SK-N-SH (cell line): ENCODE data around the gene NFASC.

Experiments used
- POLR2AphosphoS5 ChIP-seq: IDR thresholded peaks from 2 replicates; pipeline ENCODE4 v1.6.1; 2012; ENCODE audit warnings: low read depth, low read length
- TF ChIP-seq, protein P1 (sequence below): fragments of 200-600 bp; sonication (generic); IDR thresholded peaks from 2 replicates; pipeline ENCODE4 v1.6.1; 2017; ENCODE audit warnings: antibody characterized with exemption, mild to moderate bottlenecking, moderate library complexity

DNA sequence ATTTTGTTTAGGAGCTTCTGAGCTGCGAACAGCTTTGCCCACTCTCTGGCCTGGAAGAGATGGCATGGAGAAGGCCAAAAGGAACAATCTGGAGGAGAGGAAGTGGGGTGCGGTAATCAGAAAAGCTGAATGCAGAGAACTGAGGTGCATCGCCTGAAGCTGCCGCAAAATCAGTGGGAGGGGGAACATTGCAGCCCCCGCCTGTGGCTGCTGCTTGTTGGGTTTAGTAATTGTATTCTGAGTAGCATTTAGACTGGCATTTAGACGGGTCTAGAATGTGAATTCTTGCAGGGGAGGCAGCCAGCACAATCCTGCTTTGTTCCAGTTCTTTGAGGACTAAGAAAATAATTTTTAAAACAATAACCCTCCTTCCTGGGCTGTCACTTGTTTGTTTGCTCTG is 25.4 kb downstream of the NFASC start:
- TF ChIP-seq POLR2AphosphoS5: no peak
- TF ChIP-seq, protein P1, sequence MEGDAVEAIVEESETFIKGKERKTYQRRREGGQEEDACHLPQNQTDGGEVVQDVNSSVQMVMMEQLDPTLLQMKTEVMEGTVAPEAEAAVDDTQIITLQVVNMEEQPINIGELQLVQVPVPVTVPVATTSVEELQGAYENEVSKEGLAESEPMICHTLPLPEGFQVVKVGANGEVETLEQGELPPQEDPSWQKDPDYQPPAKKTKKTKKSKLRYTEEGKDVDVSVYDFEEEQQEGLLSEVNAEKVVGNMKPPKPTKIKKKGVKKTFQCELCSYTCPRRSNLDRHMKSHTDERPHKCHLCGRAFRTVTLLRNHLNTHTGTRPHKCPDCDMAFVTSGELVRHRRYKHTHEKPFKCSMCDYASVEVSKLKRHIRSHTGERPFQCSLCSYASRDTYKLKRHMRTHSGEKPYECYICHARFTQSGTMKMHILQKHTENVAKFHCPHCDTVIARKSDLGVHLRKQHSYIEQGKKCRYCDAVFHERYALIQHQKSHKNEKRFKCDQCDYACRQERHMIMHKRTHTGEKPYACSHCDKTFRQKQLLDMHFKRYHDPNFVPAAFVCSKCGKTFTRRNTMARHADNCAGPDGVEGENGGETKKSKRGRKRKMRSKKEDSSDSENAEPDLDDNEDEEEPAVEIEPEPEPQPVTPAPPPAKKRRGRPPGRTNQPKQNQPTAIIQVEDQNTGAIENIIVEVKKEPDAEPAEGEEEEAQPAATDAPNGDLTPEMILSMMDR: no peak
